Measurements from ENCODE around the gene KIAA0408. TPM values are rescaled to one million over a fixed set of nuclear protein-coding genes. Genes with fewer than 3 reads are reported as not detected.

Gene KIAA0408
- total RNA-seq, 1 donor from 2014 or later, result 0.28 TPM

Other genes starting within 250 kb of the KIAA0408 start
- gene RNF146, start 192.5 kb downstream of the KIAA0408 start, total RNA-seq, result 14.3 TPM
- 32.8 TPM for gene ECHDC1, start 115.8 kb downstream of the KIAA0408 start, total RNA-seq
- gene C6orf58, start 117.8 kb upstream of the KIAA0408 start, total RNA-seq, result not detected

Measured in esophagus mucosa (tissue), 1 donor.